ENCODE measurements around the gene STOML1.

STOML1 gene

GRCh38 chr15:73957276-73957675 is 34.8 kb downstream of the STOML1 start:
- H3K36me3 ChIP-seq (ENCODE audit: insufficient read depth, low read length) = no peaks in the 10 kb centered on the region
- no peak overlapping the region for H3K4me2 ChIP-seq (ENCODE audit: low read depth, low read length, poor library complexity, severe bottlenecking)
- TF ChIP-seq EZH2phosphoT487 (IDR thresholded peaks at IDR 0.05; ENCODE audit: borderline replicate concordance) (no peak), CTCF (conservative IDR thresholded peaks at IDR 0.05; ENCODE audit: low read length) (no peak)
- no peaks in the 10 kb centered on the region for H3K27me3 ChIP-seq (ENCODE audit: insufficient read depth, low read length, poor library complexity, severe bottlenecking)
- no peaks in the 10 kb centered on the region for H3K9me2 ChIP-seq (replicated peaks; ENCODE audit: low read depth, low read length)
- no peak overlapping the region for H3K4me3 ChIP-seq (ENCODE audit: low read length, poor library complexity, severe bottlenecking)
- H3K79me2 ChIP-seq (ENCODE audit: insufficient read depth, low read length) = no peaks in the 10 kb centered on the region
- peaks cover 35% of the 10 kb centered on the region for H3K4me1 ChIP-seq (ENCODE audit: insufficient read depth, low read length, poor library complexity, severe bottlenecking)
- H4K20me1 ChIP-seq (ENCODE audit: insufficient read depth, low read length, poor library complexity, severe bottlenecking) = no peaks in the 10 kb centered on the region
- 0 out of 2 replicates have a peak, but pooled peaks cover 2% of the 10 kb centered on the region for H3F3A ChIP-seq (ENCODE audit: low read depth)
- H3K9me3 ChIP-seq (ENCODE audit: insufficient read depth, low read depth, low read length) = no peaks in the 10 kb centered on the region
- H2AFZ ChIP-seq (ENCODE audit: low read length) = no peak overlapping the region
- H3K9ac ChIP-seq (ENCODE audit: low read depth, low read length, poor library complexity, severe bottlenecking) = no peak overlapping the region

- Histone ChIP-seq H3K36me3 (ENCODE audit: insufficient read depth, low read length) (no peaks in the 10 kb centered on the region), H3K9me3 (ENCODE audit: insufficient read depth, low read depth, low read length) (no peaks in the 10 kb centered on the region), H3K4me2 (ENCODE audit: low read depth, low read length, poor library complexity, severe bottlenecking) (no peak overlapping the region), H3K4me1 (ENCODE audit: insufficient read depth, low read length, poor library complexity, severe bottlenecking) (peaks cover 40% of the 10 kb centered on the region), H3K9ac (ENCODE audit: low read depth, low read length, poor library complexity, severe bottlenecking) (no peak overlapping the region), H3K27me3 (ENCODE audit: insufficient read depth, low read length, poor library complexity, severe bottlenecking) (no peaks in the 10 kb centered on the region), H2AFZ (ENCODE audit: low read length) (no peak overlapping the region), H3K9me2 (replicated peaks; ENCODE audit: low read depth, low read length) (no peaks in the 10 kb centered on the region), H3F3A (ENCODE audit: low read depth) (0 out of 2 replicates have a peak, but pooled peaks cover 2% of the 10 kb centered on the region), H3K79me2 (ENCODE audit: insufficient read depth, low read length) (no peaks in the 10 kb centered on the region), H4K20me1 (ENCODE audit: insufficient read depth, low read length, poor library complexity, severe bottlenecking) (no peaks in the 10 kb centered on the region), H3K4me3 (ENCODE audit: low read length, poor library complexity, severe bottlenecking) (no peak overlapping the region)
- TF ChIP-seq EZH2phosphoT487 (IDR thresholded peaks at IDR 0.05; ENCODE audit: borderline replicate concordance) (no peak), CTCF (conservative IDR thresholded peaks at IDR 0.05; ENCODE audit: low read length) (no peak)
Observed at GRCh38 chr15:73956743-73957135, 35.4 kb downstream of the STOML1 start.

- no peaks in the 10 kb centered on the region for H3K27me3 ChIP-seq (ENCODE audit: insufficient read depth, low read length, poor library complexity, severe bottlenecking)
- no peak overlapping the region for H3K4me3 ChIP-seq (ENCODE audit: low read length, poor library complexity, severe bottlenecking)
- peaks cover 45% of the 10 kb centered on the region for H3K4me1 ChIP-seq (ENCODE audit: insufficient read depth, low read length, poor library complexity, severe bottlenecking)
- H3K9ac ChIP-seq (ENCODE audit: low read depth, low read length, poor library complexity, severe bottlenecking) = no peak overlapping the region
- H3K9me2 ChIP-seq (replicated peaks; ENCODE audit: low read depth, low read length) = no peaks in the 10 kb centered on the region
- no peaks in the 10 kb centered on the region for H3K9me3 ChIP-seq (ENCODE audit: insufficient read depth, low read depth, low read length)
- no peaks in the 10 kb centered on the region for H4K20me1 ChIP-seq (ENCODE audit: insufficient read depth, low read length, poor library complexity, severe bottlenecking)
- H3K79me2 ChIP-seq (ENCODE audit: insufficient read depth, low read length) = no peaks in the 10 kb centered on the region
- no peak overlapping the region for H2AFZ ChIP-seq (ENCODE audit: low read length)
- no peak for TF ChIP-seq CTCF (conservative IDR thresholded peaks at IDR 0.05; ENCODE audit: low read length)
- TF ChIP-seq EZH2phosphoT487 (IDR thresholded peaks at IDR 0.05; ENCODE audit: borderline replicate concordance) = no peak
- H3K36me3 ChIP-seq (ENCODE audit: insufficient read depth, low read length) = no peaks in the 10 kb centered on the region
- 0 out of 2 replicates have a peak, but pooled peaks cover 2% of the 10 kb centered on the region for H3F3A ChIP-seq (ENCODE audit: low read depth)
- no peak overlapping the region for H3K4me2 ChIP-seq (ENCODE audit: low read depth, low read length, poor library complexity, severe bottlenecking)
Observed at GRCh38 chr15:73955861-73956742, 36.0 kb downstream of the STOML1 start.
